ENCODE results near the gene FADS6.

The FADS6 gene

DNA sequence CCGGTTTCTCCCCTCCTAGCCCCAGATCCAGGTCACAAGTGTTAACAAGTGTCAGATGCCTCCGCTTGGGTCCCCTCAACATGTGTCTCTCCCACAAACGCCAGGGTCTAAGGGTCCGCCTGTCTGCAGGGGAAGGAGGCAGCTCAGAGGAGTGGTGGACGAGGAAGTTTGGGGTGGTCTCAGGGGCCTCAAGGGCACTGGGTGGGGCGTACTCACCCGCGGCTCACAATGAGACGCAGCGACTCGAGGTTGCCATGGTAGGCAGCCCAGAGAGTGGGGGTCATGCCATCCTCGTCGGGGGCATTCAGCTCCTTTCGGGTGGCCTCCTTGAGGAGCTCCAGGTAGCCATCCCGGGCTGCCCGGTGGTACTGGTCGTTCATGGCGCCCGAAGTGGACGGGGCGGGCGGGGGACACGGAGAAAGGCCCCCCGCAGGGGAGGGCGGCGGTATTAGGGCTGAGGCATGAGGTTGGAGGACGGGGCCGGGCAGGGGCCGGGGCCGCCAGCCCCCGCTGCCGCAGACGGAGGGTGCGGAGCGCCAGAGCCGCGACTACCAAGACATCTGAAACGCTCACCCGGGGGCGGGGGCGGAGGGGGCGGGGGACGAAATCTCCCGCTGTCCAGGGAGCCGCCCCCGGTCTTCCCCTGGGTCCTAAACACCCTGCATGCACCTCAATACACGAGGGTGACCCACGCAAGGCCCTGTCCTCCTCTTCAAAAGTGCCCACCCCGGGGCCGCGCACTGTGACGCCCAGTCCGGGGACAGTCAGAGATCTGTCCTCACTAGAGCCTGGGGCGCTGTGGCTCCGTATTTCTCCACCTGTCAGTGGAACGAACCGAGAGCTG is 29.5 kb upstream of the FADS6 start, which contains the start of gene USH1G:
Gene USH1G (minus strand): TSS at position 562 of the 844 bp plus-strand sequence. CDS start 182 bp downstream, at position 380.
- TF ChIP-seq, protein P1, sequence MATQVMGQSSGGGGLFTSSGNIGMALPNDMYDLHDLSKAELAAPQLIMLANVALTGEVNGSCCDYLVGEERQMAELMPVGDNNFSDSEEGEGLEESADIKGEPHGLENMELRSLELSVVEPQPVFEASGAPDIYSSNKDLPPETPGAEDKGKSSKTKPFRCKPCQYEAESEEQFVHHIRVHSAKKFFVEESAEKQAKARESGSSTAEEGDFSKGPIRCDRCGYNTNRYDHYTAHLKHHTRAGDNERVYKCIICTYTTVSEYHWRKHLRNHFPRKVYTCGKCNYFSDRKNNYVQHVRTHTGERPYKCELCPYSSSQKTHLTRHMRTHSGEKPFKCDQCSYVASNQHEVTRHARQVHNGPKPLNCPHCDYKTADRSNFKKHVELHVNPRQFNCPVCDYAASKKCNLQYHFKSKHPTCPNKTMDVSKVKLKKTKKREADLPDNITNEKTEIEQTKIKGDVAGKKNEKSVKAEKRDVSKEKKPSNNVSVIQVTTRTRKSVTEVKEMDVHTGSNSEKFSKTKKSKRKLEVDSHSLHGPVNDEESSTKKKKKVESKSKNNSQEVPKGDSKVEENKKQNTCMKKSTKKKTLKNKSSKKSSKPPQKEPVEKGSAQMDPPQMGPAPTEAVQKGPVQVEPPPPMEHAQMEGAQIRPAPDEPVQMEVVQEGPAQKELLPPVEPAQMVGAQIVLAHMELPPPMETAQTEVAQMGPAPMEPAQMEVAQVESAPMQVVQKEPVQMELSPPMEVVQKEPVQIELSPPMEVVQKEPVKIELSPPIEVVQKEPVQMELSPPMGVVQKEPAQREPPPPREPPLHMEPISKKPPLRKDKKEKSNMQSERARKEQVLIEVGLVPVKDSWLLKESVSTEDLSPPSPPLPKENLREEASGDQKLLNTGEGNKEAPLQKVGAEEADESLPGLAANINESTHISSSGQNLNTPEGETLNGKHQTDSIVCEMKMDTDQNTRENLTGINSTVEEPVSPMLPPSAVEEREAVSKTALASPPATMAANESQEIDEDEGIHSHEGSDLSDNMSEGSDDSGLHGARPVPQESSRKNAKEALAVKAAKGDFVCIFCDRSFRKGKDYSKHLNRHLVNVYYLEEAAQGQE (IDR thresholded peaks at IDR 0.05; ENCODE audit: insufficient read depth in 1 of 2, low read depth in 2 of 2, low read length in 2 of 2), result no peak
- TF ChIP-seq TAF1 (IDR thresholded peaks at IDR 0.05; ENCODE audit: borderline replicate concordance, insufficient read depth, low read length), result no peak
- no peak for TF ChIP-seq FOXP2 (optimal IDR thresholded peaks at IDR 0.05; ENCODE audit: borderline replicate concordance, extremely low read depth, extremely low read length, insufficient read depth)
- TF ChIP-seq SIN3A (IDR thresholded peaks at IDR 0.05; ENCODE audit: borderline replicate concordance, insufficient read depth, low read length), result no peak
- TF ChIP-seq POLR2AphosphoS5 (IDR thresholded peaks at IDR 0.05; ENCODE audit: low read depth, low read length), result no peak

GRCh38 chr17:74922172-74922571 is 28.7 kb upstream of the FADS6 start:
- TF ChIP-seq TAF1 (IDR thresholded peaks at IDR 0.05; ENCODE audit: borderline replicate concordance, insufficient read depth, low read length), result no peak
- TF ChIP-seq POLR2AphosphoS5 (IDR thresholded peaks at IDR 0.05; ENCODE audit: low read depth, low read length), result no peak
- no peak for TF ChIP-seq FOXP2 (optimal IDR thresholded peaks at IDR 0.05; ENCODE audit: borderline replicate concordance, extremely low read depth, extremely low read length, insufficient read depth)
- TF ChIP-seq, protein P1 (IDR thresholded peaks at IDR 0.05; ENCODE audit: insufficient read depth in 1 of 2, low read depth in 2 of 2, low read length in 2 of 2), result no peak
- TF ChIP-seq SIN3A (IDR thresholded peaks at IDR 0.05; ENCODE audit: borderline replicate concordance, insufficient read depth, low read length), result no peak

DNA sequence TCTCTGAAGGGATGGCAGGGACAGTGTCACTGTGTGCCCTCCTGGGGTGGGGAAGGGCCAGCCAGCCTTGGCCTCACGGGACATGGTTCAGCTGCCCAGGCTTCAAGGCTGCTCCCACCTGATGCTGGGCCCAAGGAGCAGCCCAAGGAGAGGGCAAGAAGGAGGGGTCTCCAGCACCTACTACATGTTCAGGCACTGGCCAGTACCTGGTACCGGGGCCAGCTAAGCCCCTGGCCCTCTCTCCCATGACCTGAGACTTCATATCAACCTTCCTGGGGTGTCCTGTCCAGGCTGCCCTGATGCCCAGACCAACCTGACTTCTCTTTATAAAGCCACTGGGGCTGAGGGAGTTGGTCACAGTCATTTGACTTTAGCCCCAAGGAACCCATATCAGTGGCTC is 28.3 kb upstream of the FADS6 start:
- TF ChIP-seq POLR2AphosphoS5 (IDR thresholded peaks at IDR 0.05; ENCODE audit: low read depth, low read length) (no peak), SIN3A (IDR thresholded peaks at IDR 0.05; ENCODE audit: borderline replicate concordance, insufficient read depth, low read length) (no peak), FOXP2 (optimal IDR thresholded peaks at IDR 0.05; ENCODE audit: borderline replicate concordance, extremely low read depth, extremely low read length, insufficient read depth) (no peak), TAF1 (IDR thresholded peaks at IDR 0.05; ENCODE audit: borderline replicate concordance, insufficient read depth, low read length) (no peak)
- TF ChIP-seq, protein P1 (IDR thresholded peaks at IDR 0.05; ENCODE audit: insufficient read depth in 1 of 2, low read depth in 2 of 2, low read length in 2 of 2), result no peak

DNA sequence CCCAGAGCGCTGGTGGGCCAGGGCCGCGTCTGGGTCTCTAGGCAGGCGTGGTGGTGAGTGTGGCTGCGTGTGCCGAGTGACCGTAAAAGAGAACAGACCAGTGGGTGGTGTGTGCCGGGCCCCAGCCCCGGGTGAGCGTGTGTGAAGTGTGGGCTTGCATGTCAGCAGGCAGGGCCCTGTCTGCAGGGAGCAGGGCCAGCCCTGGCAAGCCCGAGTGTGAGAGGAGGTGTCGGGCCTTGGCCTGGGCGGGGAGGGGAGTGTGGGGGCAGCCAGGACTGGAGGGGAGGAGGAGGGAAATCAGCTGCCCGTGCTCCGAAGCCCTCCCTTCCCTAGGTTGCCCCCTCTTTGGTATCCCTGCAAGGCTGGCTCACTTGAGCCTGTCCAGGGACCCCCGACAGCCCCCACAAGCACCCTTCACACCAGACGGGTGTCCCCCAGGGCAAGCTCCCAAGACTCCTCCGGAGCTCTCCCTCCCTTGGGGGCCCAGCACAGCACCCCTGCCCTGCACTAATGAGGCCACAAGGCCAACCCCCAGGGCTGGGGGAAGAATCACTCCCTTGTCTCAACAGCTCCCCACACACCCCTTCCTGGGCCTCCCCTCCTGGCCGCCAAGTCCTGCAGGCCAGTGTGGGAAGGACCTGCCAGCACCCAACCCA is 27.7 kb upstream of the FADS6 start:
- no peak for TF ChIP-seq POLR2AphosphoS5 (IDR thresholded peaks at IDR 0.05; ENCODE audit: low read depth, low read length)
- TF ChIP-seq FOXP2 (optimal IDR thresholded peaks at IDR 0.05; ENCODE audit: borderline replicate concordance, extremely low read depth, extremely low read length, insufficient read depth), result no peak
- no peak for TF ChIP-seq TAF1 (IDR thresholded peaks at IDR 0.05; ENCODE audit: borderline replicate concordance, insufficient read depth, low read length)

- TF ChIP-seq FOXP2 (optimal IDR thresholded peaks at IDR 0.05; ENCODE audit: borderline replicate concordance, extremely low read depth, extremely low read length, insufficient read depth) (no peak), POLR2AphosphoS5 (IDR thresholded peaks at IDR 0.05; ENCODE audit: low read depth, low read length) (no peak), SIN3A (IDR thresholded peaks at IDR 0.05; ENCODE audit: borderline replicate concordance, insufficient read depth, low read length) (no peak), TAF1 (IDR thresholded peaks at IDR 0.05; ENCODE audit: borderline replicate concordance, insufficient read depth, low read length) (no peak)
- TF ChIP-seq, protein P1 (IDR thresholded peaks at IDR 0.05; ENCODE audit: insufficient read depth in 1 of 2, low read depth in 2 of 2, low read length in 2 of 2), result no peak
Observed at GRCh38 chr17:74920642-74921025, 27.2 kb upstream of the FADS6 start.
